Stimulated activated CD4-positive, alpha-beta T cell treated with anti-CD3 and anti-CD28 coated beads, Interleukin-15, amount 100 ng/mL, for 24 hours (primary cell): ENCODE measurements around the gene WDR18.
"Not testable (repeated sequence)": the region's sequence is repeated elsewhere in the genome, so short reads cannot be mapped to it uniquely, and the experiment has no call there.

Experiments used
- DNase-seq: peaks from one replicate; pipeline ENCODE4 v3.0.0-alpha.2; 2020

WDR18 gene

GRCh38 chr19:952049-952679 lies 32.0 kb upstream of the WDR18 start:
- no peak for DNase-seq

GRCh38 chr19:952680-953444 lies 31.3 kb upstream of the WDR18 start:
- DNase-seq, result no peak

- no peak for DNase-seq
Observed at GRCh38 chr19:953445-954271, 30.5 kb upstream of the WDR18 start.

GRCh38 chr19:954272-954671 lies 29.9 kb upstream of the WDR18 start:
- no peak for DNase-seq

GRCh38 chr19:954672-955494 lies 29.3 kb upstream of the WDR18 start:
- DNase-seq, result no peak

GRCh38 chr19:955803-956765 lies 28.1 kb upstream of the WDR18 start:
- no peak for DNase-seq

- DNase-seq, result no peak
Observed at GRCh38 chr19:956766-957440, 27.2 kb upstream of the WDR18 start.

- DNase-seq, result not testable (repeated sequence)
Observed at GRCh38 chr19:957578-957977, 26.6 kb upstream of the WDR18 start.

GRCh38 chr19:958967-959855 lies 24.9 kb upstream of the WDR18 start:
- DNase-seq, result peak; percentile 70

GRCh38 chr19:960020-960419 lies 24.1 kb upstream of the WDR18 start:
- no peak for DNase-seq

- no peak for DNase-seq
Observed at GRCh38 chr19:960601-960938, 23.6 kb upstream of the WDR18 start.

- no peak for DNase-seq
Observed at GRCh38 chr19:961866-962620, 22.1 kb upstream of the WDR18 start.

GRCh38 chr19:962683-963400 lies 21.3 kb upstream of the WDR18 start:
- no peak for DNase-seq

GRCh38 chr19:963486-963951 lies 20.6 kb upstream of the WDR18 start:
- DNase-seq, result no peak

GRCh38 chr19:964116-964520 lies 20.0 kb upstream of the WDR18 start:
- DNase-seq, result no peak

GRCh38 chr19:964761-965694 lies 19.1 kb upstream of the WDR18 start:
- no peak for DNase-seq

- DNase-seq, result no peak
Observed at GRCh38 chr19:966485-967088, 17.6 kb upstream of the WDR18 start.
